ENCODE data around the gene HMGN1. TPM values are rescaled to one million over a fixed set of nuclear protein-coding genes. Genes with fewer than 3 reads are reported as not detected.

The HMGN1 gene, protein sequence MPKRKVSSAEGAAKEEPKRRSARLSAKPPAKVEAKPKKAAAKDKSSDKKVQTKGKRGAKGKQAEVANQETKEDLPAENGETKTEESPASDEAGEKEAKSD
- 219 and 222 TPM in 2 replicates for total RNA-seq

DNA sequence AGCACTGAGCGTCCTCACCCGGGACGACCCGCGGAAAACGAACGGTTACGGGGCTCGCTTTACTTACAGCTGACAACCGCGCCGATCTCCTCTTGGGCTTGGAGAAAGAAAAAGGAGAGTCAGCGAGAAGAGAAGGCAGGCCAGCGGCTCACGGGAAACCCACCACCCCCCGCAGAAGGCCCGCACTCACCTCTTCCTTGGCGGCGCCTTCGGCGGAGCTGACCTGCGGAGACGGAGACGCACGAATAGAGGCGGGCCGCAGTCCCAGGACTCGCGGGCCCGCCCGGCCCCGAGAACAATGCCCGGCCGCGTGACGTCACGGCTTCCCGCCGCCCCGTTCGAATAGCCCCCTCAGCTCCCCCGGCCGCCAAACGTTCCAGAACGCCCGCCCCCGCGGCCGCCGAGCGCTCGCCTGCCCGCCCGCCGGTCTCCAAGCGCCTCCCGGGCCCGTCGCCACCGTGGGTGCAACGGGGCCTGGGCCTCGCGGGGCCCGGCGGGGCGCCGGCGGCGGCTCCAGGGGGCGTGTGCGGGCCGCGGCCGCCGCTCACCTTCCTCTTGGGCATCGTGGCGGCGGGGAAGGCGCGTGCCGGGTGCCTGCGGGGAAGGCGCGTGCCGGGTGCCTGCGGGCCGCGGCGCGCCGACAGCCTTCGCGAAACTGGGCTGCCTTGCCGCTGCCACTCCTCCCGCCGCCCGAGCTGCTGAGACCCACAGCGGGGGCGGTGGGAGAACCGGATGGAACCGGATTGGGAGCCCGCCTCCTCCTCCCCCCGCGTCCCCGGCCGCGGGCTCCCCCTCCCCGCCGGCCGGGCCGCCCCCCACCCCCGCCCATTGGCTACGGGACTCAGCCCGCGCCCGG lies at the start of gene HMGN1:
HMGN1 (minus strand) TSS at position 734 of the 856 bp plus-strand sequence; CDS start at position 563, 171 bp downstream.

GRCh38 chr21:39313571-39314142 lies 35.2 kb downstream of the HMGN1 start, which contains the start of gene BRWD1:
BRWD1 (minus strand) TSS chr21:39313632; CDS start chr21:39313491, 141 bp downstream.

Other genes with a start within 250 kb of the HMGN1 start
- gene PSMG1, start 165.6 kb downstream of the HMGN1 start, total RNA-seq, result 16.1 and 43.8 TPM in 2 replicates
- 17.5 and 30.2 TPM in 2 replicates for gene BRWD1, start 35.5 kb downstream of the HMGN1 start, total RNA-seq
- 1.2 and 2.4 TPM in 2 replicates for gene LCA5L, start 96.7 kb upstream of the HMGN1 start, total RNA-seq
- 1.2 and 4.3 TPM in 2 replicates for gene SH3BGR, start 102.9 kb upstream of the HMGN1 start, total RNA-seq

Measured in epithelial cell of alveolus of lung (primary cell).